GM10248 (cell line): ENCODE measurements around the gene TOP2B.

Source experiments
- CTCF ChIA-PET: fragments of 300-600 bp; sonication (Branson Sonifier 250); formaldehyde crosslinking; extraction: SDS; loops from one replicate; lab custom pipeline; 2021; ENCODE audit warnings: antibody characterized with exemption; lab: Yijun Ruan, JAX
- POLR2A ChIA-PET: fragments of 350-650 bp; sonication (Branson Sonifier 250); formaldehyde crosslinking; extraction: SDS; loops from one replicate; lab custom pipeline; 2020; ENCODE audit warnings: antibody characterized with exemption; lab: Yijun Ruan, JAX
- DNase-seq: peaks from one replicate; pipeline ENCODE4 v3.0.0; 2012; ENCODE audit errors: extremely low spot score
- TF ChIP-seq, protein P1 (sequence below): IDR thresholded peaks from 2 replicates; pipeline ENCODE4 v1.5.1; 2012; ENCODE audit warnings: mild to moderate bottlenecking, low read depth; ENCODE audit errors: extremely low read depth, missing control alignments, control extremely low read depth

The TOP2B gene

DNA sequence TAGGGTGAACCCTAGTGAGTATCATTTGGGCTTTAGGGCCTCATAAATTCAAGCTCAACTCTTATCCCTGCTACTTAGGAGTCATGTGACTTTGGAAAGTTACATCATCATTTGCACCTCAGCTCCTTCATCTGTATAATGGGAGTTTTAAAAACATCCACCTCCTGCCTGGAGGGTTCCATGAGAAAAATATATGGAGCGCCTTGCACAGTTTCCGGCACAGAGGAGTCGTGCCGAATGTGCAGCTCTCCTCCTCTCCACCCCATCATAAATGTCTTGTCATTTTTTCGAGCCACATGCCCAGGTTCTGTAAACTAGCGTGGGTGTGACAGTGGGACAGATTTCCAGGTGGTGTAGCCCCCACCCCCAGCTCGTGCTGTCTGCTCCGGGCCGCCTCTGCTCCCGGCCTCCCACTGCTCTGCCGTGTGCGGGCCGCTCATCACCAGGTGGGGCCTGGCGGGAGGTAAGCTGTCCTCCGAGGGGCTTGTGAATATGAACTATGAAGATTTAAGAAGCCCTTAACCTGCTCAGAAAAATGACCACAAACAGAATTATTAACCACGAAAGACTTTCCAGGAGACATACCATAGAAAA, 90.4 kb downstream of the TOP2B start:
- DNase-seq = no peak
- POLR2A ChIA-PET = no interaction called here
- CTCF ChIA-PET = interaction anchor here (0.9 to 2.1 kb wide), 4 partner anchors 11 to 20 kb away, joined by 3 to 7 read pairs (median 4); no protein-coding TSS in a partner anchor
- TF ChIP-seq, protein P1, sequence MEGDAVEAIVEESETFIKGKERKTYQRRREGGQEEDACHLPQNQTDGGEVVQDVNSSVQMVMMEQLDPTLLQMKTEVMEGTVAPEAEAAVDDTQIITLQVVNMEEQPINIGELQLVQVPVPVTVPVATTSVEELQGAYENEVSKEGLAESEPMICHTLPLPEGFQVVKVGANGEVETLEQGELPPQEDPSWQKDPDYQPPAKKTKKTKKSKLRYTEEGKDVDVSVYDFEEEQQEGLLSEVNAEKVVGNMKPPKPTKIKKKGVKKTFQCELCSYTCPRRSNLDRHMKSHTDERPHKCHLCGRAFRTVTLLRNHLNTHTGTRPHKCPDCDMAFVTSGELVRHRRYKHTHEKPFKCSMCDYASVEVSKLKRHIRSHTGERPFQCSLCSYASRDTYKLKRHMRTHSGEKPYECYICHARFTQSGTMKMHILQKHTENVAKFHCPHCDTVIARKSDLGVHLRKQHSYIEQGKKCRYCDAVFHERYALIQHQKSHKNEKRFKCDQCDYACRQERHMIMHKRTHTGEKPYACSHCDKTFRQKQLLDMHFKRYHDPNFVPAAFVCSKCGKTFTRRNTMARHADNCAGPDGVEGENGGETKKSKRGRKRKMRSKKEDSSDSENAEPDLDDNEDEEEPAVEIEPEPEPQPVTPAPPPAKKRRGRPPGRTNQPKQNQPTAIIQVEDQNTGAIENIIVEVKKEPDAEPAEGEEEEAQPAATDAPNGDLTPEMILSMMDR = no peak

DNA sequence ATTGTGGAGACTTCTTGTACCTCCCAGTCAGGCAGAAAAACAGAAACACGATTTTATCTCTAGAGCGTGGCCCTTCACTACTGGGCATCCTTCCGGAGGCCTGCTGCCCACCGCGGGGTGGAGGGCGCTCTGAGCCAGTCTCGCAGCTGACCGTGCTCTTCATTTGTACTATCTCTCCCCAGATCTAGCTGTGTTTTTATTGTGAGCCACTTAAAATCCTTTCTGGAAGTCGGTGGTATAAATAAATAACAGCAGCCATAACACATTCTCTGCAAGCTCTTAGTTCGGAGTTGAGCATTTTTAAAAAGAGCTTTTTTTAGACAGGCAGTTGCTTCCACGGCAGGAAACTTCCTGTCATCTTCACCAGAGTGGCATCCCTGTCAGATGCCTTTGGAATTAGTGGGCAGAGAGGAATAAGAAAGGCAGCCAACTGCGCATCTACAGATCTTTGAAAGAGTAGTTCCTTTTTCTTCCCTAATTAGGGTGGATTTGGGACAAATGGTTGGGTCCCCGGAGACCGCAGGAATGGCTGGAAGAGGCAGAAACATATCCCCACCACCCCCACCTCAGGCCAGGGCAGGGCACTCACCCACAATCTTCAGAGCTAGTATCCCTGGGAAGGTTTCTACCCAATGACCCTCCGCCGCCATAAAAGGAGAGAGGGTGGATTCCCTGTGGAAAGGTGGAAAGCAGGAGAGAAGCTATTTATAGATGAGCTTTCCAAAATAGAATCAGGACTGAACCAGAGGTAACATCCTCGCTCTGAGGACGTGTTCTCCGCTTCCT, 91.1 kb downstream of the TOP2B start:
- DNase-seq = no peak
- CTCF ChIA-PET = interaction anchor here (0.9 to 2.1 kb wide), 6 partner anchors 10 to 43 kb away, joined by 3 to 7 read pairs (median 4); no protein-coding TSS in a partner anchor
- TF ChIP-seq, protein P1 = no peak
- POLR2A ChIA-PET = no interaction called here

DNA sequence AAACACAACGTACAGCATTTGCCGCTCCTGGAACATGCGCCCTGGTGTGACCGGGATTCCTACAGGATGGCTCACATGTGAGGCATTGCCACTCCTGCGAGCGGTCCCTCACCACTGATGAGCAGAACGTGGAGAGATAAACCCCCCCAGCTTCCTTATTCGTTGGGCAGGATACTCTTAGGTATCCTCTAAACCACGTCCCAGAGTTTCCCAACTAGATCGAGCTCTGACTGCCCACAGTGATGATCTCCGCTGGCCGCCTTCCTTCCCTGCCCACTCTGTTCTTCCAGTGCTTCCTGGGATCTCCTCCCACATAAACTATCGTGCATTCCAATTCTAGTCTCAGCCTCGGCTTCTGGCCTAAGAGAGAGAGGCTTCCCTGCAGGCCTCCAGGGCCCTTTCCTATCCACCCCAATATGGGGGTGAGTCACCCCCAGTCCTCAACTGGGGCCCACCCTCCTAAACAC, 91.8 kb downstream of the TOP2B start:
- CTCF ChIA-PET = interaction anchor here (1.1 to 4.0 kb wide), 6 partner anchors 10 to 44 kb away, joined by 3 to 10 read pairs (median 4); no protein-coding TSS in a partner anchor
- TF ChIP-seq, protein P1 = no peak
- POLR2A ChIA-PET = no interaction called here
- no peak for DNase-seq

DNA sequence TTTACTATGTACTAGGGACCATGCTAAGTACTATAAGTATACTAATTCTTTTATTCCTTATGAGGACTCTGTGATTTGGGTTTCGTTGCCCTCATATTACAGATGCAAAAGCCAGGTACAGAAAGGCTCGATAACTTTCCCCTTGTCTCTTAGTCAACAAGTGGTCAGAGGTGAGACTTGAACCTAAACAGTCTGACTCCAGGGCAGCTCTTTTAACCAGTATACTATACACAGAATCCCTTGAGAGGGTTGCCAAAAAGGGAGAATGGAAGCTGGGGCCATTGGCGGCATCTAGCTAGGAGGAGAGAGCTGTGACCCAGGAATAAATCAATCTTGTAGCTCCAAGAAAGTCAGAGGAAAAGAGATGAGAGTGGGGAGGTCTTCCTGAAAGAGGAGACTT, 92.4 kb downstream of the TOP2B start:
- ChIA-PET CTCF (interaction anchor here (1.1 to 4.0 kb wide), 5 partner anchors 9 to 44 kb away, joined by 3 to 10 read pairs (median 4); no protein-coding TSS in a partner anchor), POLR2A (no interaction called here)
- TF ChIP-seq, protein P1 = no peak
- DNase-seq = no peak

DNA sequence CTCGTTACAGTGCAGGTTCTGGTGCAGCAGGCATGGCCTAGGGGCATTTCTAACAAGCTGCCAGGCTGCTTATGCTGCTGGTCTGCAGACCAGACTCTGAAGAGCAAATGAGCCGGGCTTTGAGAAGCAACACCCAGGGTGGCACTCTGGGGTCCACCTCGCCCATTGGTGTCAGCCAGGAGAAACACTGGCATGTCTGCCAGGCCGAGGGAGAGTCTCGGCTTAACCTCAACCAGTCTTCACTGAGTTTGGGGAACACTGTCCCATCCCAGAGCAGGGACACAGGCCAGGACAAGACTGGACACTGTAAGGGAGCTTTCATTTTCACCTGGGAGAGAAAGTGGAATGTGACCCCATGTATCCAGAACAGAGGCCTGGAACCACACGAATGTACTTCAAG, 93.4 kb downstream of the TOP2B start:
- ChIA-PET POLR2A (no interaction called here), CTCF (interaction anchor here (1.3 to 4.0 kb wide), 2 partner anchors 11 to 22 kb away, joined by 4 to 10 read pairs; no protein-coding TSS in a partner anchor)
- no peak for DNase-seq
- TF ChIP-seq, protein P1 = no peak

DNA sequence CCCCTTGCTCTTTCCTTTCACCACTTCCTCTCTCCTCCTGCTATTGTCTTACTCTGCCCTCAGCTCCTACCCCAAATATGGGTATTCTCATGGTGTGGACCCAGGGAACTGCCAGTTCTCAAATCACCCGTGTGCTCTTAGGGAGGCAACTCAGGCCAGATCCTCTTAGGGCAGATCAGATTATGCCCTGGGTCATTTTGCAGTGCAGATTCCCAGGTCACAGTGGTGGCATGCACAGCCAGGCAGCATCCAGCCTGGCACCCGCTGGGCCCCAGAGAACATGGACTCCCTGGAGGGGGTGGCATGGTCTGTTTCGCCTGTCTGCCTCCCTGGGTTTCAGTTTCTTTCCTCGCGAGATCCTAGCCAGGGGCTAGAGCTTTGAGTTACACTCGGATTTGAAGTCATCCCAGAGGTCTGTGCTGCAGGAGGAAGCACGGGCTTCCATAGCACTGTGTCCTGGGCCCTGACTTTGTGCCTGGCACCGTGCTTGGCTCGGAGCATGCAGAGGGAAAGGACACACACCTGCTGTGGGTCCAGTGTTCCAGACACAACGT, 96.1 kb downstream of the TOP2B start:
- TF ChIP-seq, protein P1 = no peak
- POLR2A ChIA-PET = no interaction called here
- CTCF ChIA-PET = interaction anchor here (1.1 kb wide), 1 partner anchor 72 kb away, joined by 3 read pairs; no protein-coding TSS in a partner anchor
- DNase-seq = no peak
